NCI-H2029 (cell line): Measurements from ENCODE around the gene NPY4R2.
"Not testable (repeated sequence)": the region's sequence is repeated elsewhere in the genome, so short reads cannot be mapped to it uniquely, and the experiment has no call there.

Source experiments
- DNase-seq: peaks from one replicate; lab custom pipeline; 2025; lab: John Stamatoyannopoulos, UW

Gene NPY4R2

GRCh38 chr10:47933462-47933861 is 15.0 kb downstream of the NPY4R2 start:
- DNase-seq: not testable (repeated sequence)

GRCh38 chr10:47936772-47937228 is 18.3 kb downstream of the NPY4R2 start:
- DNase-seq: not testable (repeated sequence)

- not testable (repeated sequence) for DNase-seq
Measured at GRCh38 chr10:47937634-47938033, 19.2 kb downstream of the NPY4R2 start.

- not testable (repeated sequence) for DNase-seq
Measured at GRCh38 chr10:47940821-47941220, 22.4 kb downstream of the NPY4R2 start.

GRCh38 chr10:47941379-47941778 is 22.9 kb downstream of the NPY4R2 start:
- not testable (repeated sequence) for DNase-seq

GRCh38 chr10:47942351-47943019 is 24.0 kb downstream of the NPY4R2 start:
- DNase-seq: not testable (repeated sequence)

- not testable (repeated sequence) for DNase-seq
Measured at GRCh38 chr10:47943328-47943727, 24.9 kb downstream of the NPY4R2 start.

GRCh38 chr10:47947424-47947823 is 29.0 kb downstream of the NPY4R2 start:
- DNase-seq: not testable (repeated sequence)

GRCh38 chr10:47957158-47957557 is 38.7 kb downstream of the NPY4R2 start:
- not testable (repeated sequence) for DNase-seq

- DNase-seq: not testable (repeated sequence)
Measured at GRCh38 chr10:47959677-47960076, 41.2 kb downstream of the NPY4R2 start.

- DNase-seq: not testable (repeated sequence)
Measured at GRCh38 chr10:47960699-47961098, 42.2 kb downstream of the NPY4R2 start.

GRCh38 chr10:47962785-47963184 is 44.3 kb downstream of the NPY4R2 start:
- not testable (repeated sequence) for DNase-seq

GRCh38 chr10:47964280-47965063 is 46.0 kb downstream of the NPY4R2 start:
- DNase-seq: not testable (repeated sequence)

- not testable (repeated sequence) for DNase-seq
Measured at GRCh38 chr10:47968988-47969387, 50.5 kb downstream of the NPY4R2 start.

GRCh38 chr10:47970047-47970446 is 51.6 kb downstream of the NPY4R2 start:
- DNase-seq: not testable (repeated sequence)

- DNase-seq: not testable (repeated sequence)
Measured at GRCh38 chr10:47971598-47971997, 53.1 kb downstream of the NPY4R2 start.

- DNase-seq: not testable (repeated sequence)
Measured at GRCh38 chr10:47972077-47972476, 53.6 kb downstream of the NPY4R2 start.
